NCI-H446 (cell line): ENCODE measurements around the gene OR2T8.
"Not testable (repeated sequence)": the region's sequence is repeated elsewhere in the genome, so short reads cannot be mapped to it uniquely, and the experiment has no call there.

Experiments used
- DNase-seq, 2 experiments: peaks; one replicate each; lab custom pipeline; 2025; lab: John Stamatoyannopoulos, UW

Gene OR2T8

GRCh38 chr1:247919952-247920351, at the start of gene OR2T8:
OR2T8 (plus strand) TSS chr1:247920252; CDS start chr1:247921018, 766 bp downstream.
- DNase-seq: no peak

GRCh38 chr1:247883346-247883745, 36.7 kb upstream of the OR2T8 start:
- no peak for DNase-seq

- DNase-seq: no peak
Measured at GRCh38 chr1:247884797-247885413, 35.1 kb upstream of the OR2T8 start.

GRCh38 chr1:247895163-247895637, 24.9 kb upstream of the OR2T8 start, which contains the start of gene OR2W3:
OR2W3 (plus strand) TSS chr1:247895587; CDS start chr1:247895587, 0 bp downstream.
- no peak for DNase-seq

- no peak for DNase-seq
Measured at GRCh38 chr1:247895976-247896375, 24.1 kb upstream of the OR2T8 start.

GRCh38 chr1:247904122-247904521, 15.9 kb upstream of the OR2T8 start:
- DNase-seq: no peak

GRCh38 chr1:247905181-247905580, 14.9 kb upstream of the OR2T8 start:
- no peak for DNase-seq

- DNase-seq: no peak
Measured at GRCh38 chr1:247905910-247906503, 14.0 kb upstream of the OR2T8 start.

GRCh38 chr1:247906504-247907047, 13.5 kb upstream of the OR2T8 start:
- DNase-seq: no peak

- no peak for DNase-seq
Measured at GRCh38 chr1:247908766-247909165, 11.3 kb upstream of the OR2T8 start.

GRCh38 chr1:247913786-247914185, 6.3 kb upstream of the OR2T8 start:
- DNase-seq: no peak

- DNase-seq: no peak
Measured at GRCh38 chr1:247914941-247915662, 5.0 kb upstream of the OR2T8 start.

GRCh38 chr1:247923941-247924340, 3.9 kb downstream of the OR2T8 start:
- DNase-seq: no peak

GRCh38 chr1:247924868-247925267, 4.8 kb downstream of the OR2T8 start, which contains the start of gene OR2AJ1:
OR2AJ1 (plus strand) TSS chr1:247924889; CDS start chr1:247933769, 8,880 bp downstream.
- DNase-seq: no peak

- DNase-seq: no peak
Measured at GRCh38 chr1:247933989-247934388, 13.9 kb downstream of the OR2T8 start.

- DNase-seq: no peak
Measured at GRCh38 chr1:247935781-247936180, 15.7 kb downstream of the OR2T8 start.

GRCh38 chr1:247936415-247936814, 16.4 kb downstream of the OR2T8 start:
- DNase-seq: no peak

- not testable (repeated sequence) for DNase-seq
Measured at GRCh38 chr1:247936965-247937734, 17.1 kb downstream of the OR2T8 start.

- no peak for DNase-seq
Measured at GRCh38 chr1:247942624-247943023, 22.6 kb downstream of the OR2T8 start.

GRCh38 chr1:247948558-247948957, 28.5 kb downstream of the OR2T8 start, which contains the start of gene OR2L8:
OR2L8 (plus strand) TSS chr1:247948858; CDS start chr1:247948858, 0 bp downstream.
- DNase-seq: no peak

GRCh38 chr1:247953408-247953807, 33.4 kb downstream of the OR2T8 start:
- DNase-seq: no peak

GRCh38 chr1:247961791-247962190, 41.7 kb downstream of the OR2T8 start:
- DNase-seq: no peak
